Measurements from ENCODE around the gene GCAT. TPM values are rescaled to one million over a fixed set of nuclear protein-coding genes. Genes with fewer than 3 reads are reported as not detected.

The GCAT gene
- total and polyA plus RNA-seq, 12 donors = 26.7 to 63.0 (median 41.5) TPM

DNA sequence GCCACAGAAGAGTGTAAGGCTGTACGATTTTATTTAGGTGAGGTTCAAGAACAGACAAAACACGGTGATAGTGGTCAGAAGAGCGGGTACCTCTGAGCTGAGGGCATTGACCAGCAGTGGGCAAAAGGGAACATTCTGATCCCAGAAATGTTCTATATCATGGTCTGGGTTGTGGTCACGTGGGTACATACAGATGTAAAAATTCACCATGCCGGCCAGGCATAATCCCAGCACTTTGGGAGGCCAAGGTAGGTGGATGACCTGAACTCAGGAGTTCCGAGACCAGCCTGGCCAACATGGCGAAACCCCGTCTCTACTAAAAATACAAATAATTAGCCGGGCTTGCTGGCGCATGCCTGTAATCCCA is 31.1 kb upstream of the GCAT start:
- H3K9me3 ChIP-seq = no peaks in the 10 kb centered on the region
- intact Hi-C loops (cut with DNase I) = no loop called here
- H3K36me3 ChIP-seq = peaks cover 0 to 36% (median 15%) of the 10 kb centered on the region in 9 donors
- no peak for DNase-seq
- 77 to 83% methylated on average over 10 of the region's 10 CpGs for WGBS, 2 donors
- H3K4me3 ChIP-seq = no peak overlapping the region
- peak overlapping the region in 1 of 10 donors; percentile 6 for H3K27ac ChIP-seq
- H3K27me3 ChIP-seq = no peaks in the 10 kb centered on the region
- peaks cover 0 to 22% (median 9%) of the 10 kb centered on the region in 9 donors for H3K4me1 ChIP-seq
- peak in 1 of 8 donors; percentile 5 for ATAC-seq
- TF ChIP-seq, protein P1, sequence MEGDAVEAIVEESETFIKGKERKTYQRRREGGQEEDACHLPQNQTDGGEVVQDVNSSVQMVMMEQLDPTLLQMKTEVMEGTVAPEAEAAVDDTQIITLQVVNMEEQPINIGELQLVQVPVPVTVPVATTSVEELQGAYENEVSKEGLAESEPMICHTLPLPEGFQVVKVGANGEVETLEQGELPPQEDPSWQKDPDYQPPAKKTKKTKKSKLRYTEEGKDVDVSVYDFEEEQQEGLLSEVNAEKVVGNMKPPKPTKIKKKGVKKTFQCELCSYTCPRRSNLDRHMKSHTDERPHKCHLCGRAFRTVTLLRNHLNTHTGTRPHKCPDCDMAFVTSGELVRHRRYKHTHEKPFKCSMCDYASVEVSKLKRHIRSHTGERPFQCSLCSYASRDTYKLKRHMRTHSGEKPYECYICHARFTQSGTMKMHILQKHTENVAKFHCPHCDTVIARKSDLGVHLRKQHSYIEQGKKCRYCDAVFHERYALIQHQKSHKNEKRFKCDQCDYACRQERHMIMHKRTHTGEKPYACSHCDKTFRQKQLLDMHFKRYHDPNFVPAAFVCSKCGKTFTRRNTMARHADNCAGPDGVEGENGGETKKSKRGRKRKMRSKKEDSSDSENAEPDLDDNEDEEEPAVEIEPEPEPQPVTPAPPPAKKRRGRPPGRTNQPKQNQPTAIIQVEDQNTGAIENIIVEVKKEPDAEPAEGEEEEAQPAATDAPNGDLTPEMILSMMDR (IDR thresholded peaks at IDR 0.05) = no peak

DNA sequence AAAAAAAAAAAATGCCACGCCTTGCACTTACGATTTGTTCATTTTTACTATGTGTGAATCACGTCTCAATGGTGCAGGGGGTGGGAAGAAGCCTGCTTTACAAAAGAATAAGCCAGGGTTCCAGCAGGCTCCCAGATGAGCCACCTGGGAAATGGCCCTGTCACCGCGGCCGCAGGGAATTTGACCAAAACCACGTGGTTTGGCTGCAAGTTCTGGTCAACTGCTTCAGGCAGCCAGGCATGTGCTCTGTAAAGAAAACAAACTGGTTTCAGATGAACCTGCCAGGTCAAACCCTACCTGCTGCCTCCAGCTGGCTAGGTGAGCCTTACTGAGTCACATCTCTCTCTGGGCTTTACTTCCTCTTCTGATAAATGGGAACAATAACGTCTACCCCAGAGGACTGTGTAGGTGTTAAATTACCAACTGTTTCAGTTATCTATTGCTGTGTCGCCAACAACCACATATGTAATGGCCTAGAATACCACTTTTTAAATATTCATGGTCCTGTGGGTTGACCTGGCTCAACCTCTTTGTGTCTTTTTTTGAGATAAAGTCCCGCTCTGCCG is 30.5 kb upstream of the GCAT start:
- peak; percentile 31 to 40 for DNase-seq
- H3K27ac ChIP-seq = peak overlapping the region in 1 of 10 donors; percentile 6
- H3K4me3 ChIP-seq = no peak overlapping the region
- H3K4me1 ChIP-seq = peaks cover 0 to 24% (median 9%) of the 10 kb centered on the region in 9 donors
- WGBS, 2 donors = 39 to 42% methylated on average over 11 of the region's 11 CpGs
- H3K9me3 ChIP-seq = no peaks in the 10 kb centered on the region
- H3K27me3 ChIP-seq = no peaks in the 10 kb centered on the region
- ATAC-seq = peak in 6 of 8 donors; percentile 2 to 36 (median 22)
- TF ChIP-seq, protein P1 (IDR thresholded peaks at IDR 0.05) = no peak
- intact Hi-C loops (cut with DNase I) = no loop called here
- H3K36me3 ChIP-seq = peaks cover 0 to 30% (median 11%) of the 10 kb centered on the region in 9 donors

DNA sequence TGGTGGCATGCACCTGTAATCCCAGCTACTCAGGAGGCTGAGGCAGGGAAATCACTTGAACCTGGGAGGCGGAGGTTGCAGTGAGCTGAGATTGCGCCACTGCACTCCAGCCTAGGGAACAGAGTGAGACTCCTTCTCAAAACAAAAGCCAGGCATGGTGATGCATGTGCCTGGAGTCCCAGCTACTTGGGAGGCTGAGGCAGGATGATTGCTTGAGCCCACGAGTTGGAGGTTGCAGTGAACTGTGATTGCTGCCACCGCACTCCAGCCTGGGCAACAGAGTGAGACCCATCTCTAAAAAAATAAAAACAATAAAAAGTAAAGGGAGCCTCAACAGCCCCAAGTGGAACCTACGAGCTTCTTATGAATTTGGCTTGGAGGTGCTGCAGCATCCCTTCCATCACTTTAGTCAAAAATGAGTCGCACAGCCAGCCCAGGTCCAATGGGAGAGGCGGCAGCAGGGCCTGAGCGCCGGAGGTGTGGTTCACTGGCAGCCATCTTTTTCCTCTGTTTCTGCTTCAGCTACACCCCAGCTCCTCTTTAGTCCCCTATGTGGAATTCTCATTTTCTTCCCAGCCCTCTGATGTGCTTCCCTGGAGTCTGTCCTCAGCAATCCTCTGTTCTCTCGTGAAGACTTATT is 29.2 kb upstream of the GCAT start:
- H3K4me3 ChIP-seq = no peak overlapping the region
- DNase-seq (no peak), ATAC-seq (no peak)
- H3K27me3 ChIP-seq = no peaks in the 10 kb centered on the region
- H3K27ac ChIP-seq = no peak overlapping the region
- peaks cover 0 to 17% (median 3%) of the 10 kb centered on the region in 9 donors for H3K36me3 ChIP-seq
- intact Hi-C loops (cut with DNase I) = no loop called here
- TF ChIP-seq, protein P1 (IDR thresholded peaks at IDR 0.05) = no peak
- peaks cover 0 to 33% (median 10%) of the 10 kb centered on the region in 9 donors for H3K4me1 ChIP-seq
- no peaks in the 10 kb centered on the region for H3K9me3 ChIP-seq
- 88 to 89% methylated on average over 10 of the region's 10 CpGs for WGBS, 2 donors

DNA sequence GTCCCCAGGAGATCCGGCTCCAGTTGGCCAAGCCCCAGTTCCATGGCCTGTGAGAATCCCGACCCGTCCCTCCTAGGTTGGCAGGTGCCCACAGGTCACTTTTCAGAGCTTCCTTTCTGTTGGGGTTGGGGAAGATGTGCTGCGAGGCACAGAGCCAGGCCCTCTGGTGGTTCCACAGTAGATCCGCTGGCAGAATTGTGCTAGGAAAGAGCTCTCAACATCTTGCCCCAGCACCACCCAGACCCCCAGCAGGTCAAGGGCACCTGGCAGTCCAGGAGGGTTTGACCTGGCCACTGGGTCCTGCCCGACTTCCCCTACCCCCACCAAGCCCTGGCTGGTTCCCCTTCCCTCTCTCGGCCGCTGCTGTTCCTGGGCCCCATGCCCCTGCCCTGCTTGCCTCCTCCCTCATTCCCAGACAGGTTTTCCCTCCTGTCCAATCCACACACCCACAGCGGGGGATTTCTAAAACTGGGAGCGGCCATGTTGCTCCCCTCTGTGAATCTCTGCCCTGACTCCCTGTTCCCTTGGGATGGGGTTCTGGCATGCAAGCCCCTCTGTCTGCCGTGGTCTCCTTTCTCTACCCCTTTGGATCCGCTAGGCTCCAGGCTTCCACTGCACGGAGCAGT is 26.2 kb upstream of the GCAT start:
- no peaks in the 10 kb centered on the region for H3K36me3 ChIP-seq
- H3K27me3 ChIP-seq = no peaks in the 10 kb centered on the region
- no peak overlapping the region for H3K27ac ChIP-seq
- ATAC-seq (peak in 1 of 8 donors; percentile 15), DNase-seq (no peak)
- H3K4me1 ChIP-seq = peaks cover 0 to 43% (median 11%) of the 10 kb centered on the region in 9 donors
- TF ChIP-seq, protein P1 (IDR thresholded peaks at IDR 0.05) = peak in 4 of 9 donors; percentile 17 to 26 (median 21)
- 68 to 75% methylated on average over 13 of the region's 13 CpGs for WGBS, 2 donors
- H3K4me3 ChIP-seq = no peak overlapping the region
- no peaks in the 10 kb centered on the region for H3K9me3 ChIP-seq
- intact Hi-C loops (cut with DNase I) = no loop called here
